ENCODE results near the gene AGBL2.

Gene AGBL2

DNA sequence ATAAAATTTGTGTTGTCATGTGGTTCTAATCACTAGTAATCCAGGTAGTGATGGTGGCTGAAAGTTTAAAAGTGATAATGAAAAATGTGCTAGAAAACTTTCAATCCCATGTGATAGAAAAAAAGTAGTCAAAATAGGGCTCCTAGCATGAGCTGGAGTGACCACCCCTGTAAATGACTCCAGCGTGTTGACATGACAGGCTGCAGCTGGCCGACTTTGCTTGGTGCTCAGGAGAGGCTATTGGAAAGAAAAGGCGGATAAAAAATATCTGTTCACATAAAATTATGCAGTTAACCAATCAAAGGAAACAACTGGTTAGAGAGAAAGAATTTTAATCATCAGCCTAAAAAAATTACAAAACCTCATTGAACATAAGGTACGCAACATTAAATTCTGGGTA lies 55.9 kb downstream of the AGBL2 start:
- TF ChIP-seq, protein P1, sequence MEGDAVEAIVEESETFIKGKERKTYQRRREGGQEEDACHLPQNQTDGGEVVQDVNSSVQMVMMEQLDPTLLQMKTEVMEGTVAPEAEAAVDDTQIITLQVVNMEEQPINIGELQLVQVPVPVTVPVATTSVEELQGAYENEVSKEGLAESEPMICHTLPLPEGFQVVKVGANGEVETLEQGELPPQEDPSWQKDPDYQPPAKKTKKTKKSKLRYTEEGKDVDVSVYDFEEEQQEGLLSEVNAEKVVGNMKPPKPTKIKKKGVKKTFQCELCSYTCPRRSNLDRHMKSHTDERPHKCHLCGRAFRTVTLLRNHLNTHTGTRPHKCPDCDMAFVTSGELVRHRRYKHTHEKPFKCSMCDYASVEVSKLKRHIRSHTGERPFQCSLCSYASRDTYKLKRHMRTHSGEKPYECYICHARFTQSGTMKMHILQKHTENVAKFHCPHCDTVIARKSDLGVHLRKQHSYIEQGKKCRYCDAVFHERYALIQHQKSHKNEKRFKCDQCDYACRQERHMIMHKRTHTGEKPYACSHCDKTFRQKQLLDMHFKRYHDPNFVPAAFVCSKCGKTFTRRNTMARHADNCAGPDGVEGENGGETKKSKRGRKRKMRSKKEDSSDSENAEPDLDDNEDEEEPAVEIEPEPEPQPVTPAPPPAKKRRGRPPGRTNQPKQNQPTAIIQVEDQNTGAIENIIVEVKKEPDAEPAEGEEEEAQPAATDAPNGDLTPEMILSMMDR (IDR thresholded peaks at IDR 0.05; ENCODE audit: control extremely low read depth, extremely low read depth, low read depth, missing control alignments) = no peak
- CTCF ChIA-PET = no interaction called here
- DNase-seq (ENCODE audit: extremely low spot score) = no peak
- POLR2A ChIA-PET = no interaction called here

GRCh38 chr11:47656260-47656885 lies 58.8 kb downstream of the AGBL2 start:
- CTCF ChIA-PET = no interaction called here
- DNase-seq (ENCODE audit: extremely low spot score) = no peak
- POLR2A ChIA-PET = no interaction called here
- TF ChIP-seq, protein P1 (IDR thresholded peaks at IDR 0.05; ENCODE audit: control extremely low read depth, extremely low read depth, low read depth, missing control alignments) = no peak

DNA sequence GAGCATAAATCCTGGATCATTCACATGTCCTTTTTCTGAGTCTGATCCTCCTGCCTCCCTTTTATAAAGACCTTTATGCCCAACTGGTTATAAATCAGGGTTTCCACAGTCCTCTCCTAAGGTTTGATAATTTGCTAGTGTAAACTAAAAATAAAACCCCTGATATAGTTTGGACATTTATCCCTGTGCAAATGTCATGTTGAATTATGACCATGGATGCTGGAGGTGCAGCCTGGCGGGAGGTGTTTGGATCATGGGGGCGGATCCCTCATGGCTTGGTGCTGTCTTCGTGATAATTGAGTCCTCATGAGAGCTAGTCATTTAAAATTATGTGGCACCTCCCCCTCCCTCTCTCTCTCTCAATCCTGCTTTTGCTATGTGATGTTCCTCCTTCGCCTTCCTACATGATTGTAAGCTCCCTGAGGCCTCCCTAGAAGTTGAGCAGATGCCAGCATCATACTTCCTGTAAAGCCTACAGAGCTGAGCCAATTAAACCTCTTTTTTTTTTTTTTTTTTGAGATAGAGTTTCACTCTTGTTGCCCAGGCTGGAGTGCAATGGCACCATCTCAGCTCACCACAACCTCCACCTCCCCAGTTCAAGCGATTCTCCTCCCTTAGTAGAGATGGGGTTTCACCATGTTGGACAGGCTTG lies 63.2 kb downstream of the AGBL2 start:
- ChIA-PET CTCF (interaction anchor here (0.7 to 2.0 kb wide), 3 partner anchors 8 to 78 kb away, joined by 3 to 7 read pairs (median 3); no protein-coding TSS in a partner anchor), POLR2A (interaction anchor here (0.7 kb wide), 1 partner anchor 259 kb away, joined by 4 read pairs; no protein-coding TSS in a partner anchor)
- TF ChIP-seq, protein P1 (IDR thresholded peaks at IDR 0.05; ENCODE audit: control extremely low read depth, extremely low read depth, low read depth, missing control alignments) = no peak
- DNase-seq (ENCODE audit: extremely low spot score) = no peak

DNA sequence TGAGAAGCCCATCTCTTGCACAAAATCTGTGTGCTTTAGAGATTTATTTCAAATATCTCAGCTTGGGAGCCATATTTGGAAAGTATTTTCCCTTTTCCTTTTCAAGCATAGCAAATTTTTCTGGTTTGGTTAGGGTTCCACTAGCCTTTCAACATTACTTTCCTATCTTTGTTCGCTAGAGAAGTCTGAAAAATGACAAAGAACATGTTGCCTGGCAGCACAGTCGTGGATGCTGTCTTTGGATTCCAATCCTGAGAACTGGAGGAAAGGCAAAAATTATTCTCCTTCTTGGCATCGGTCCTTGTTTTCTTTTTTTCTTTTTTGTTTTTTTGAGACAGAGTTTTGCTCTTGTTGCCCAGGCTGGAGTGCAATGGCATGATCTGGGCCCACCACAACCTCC lies 65.9 kb downstream of the AGBL2 start:
- DNase-seq (ENCODE audit: extremely low spot score) = no peak
- ChIA-PET POLR2A (no interaction called here), CTCF (interaction anchor here (1.6 kb wide), 1 partner anchor 16 kb away, joined by 5 read pairs; no protein-coding TSS in a partner anchor)

GRCh38 chr11:47646019-47646418 lies 69.2 kb downstream of the AGBL2 start:
- TF ChIP-seq, protein P1 (IDR thresholded peaks at IDR 0.05; ENCODE audit: control extremely low read depth, extremely low read depth, low read depth, missing control alignments) = no peak
- POLR2A ChIA-PET = no interaction called here
- CTCF ChIA-PET = no interaction called here
- no peak for DNase-seq (ENCODE audit: extremely low spot score)

More for the DNA sequence above, 65.9 kb downstream of the AGBL2 start:
- TF ChIP-seq, protein P1 (IDR thresholded peaks at IDR 0.05; ENCODE audit: control extremely low read depth, extremely low read depth, low read depth, missing control alignments) = no peak

DNA sequence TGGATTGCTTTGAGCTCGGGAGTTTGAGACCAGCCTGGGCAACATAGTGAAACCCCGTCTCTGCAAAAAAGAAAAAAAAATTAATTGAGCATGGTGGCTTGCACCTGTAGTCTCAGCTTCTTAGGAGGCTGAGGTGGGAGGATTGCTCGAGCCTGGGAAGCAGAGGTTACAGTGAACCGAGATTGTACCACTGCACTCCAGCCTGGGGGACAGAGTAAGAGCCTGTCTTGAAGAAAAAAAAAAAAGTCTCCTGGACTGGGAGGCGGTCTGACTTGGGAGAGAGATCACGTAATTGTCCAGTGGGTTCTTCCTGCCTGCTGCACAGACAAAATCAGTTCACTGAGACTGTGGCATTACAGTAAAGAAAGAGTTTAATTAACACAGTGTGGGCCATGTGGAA lies 69.7 kb downstream of the AGBL2 start:
- ChIA-PET CTCF (no interaction called here), POLR2A (no interaction called here)
- TF ChIP-seq, protein P1 (IDR thresholded peaks at IDR 0.05; ENCODE audit: control extremely low read depth, extremely low read depth, low read depth, missing control alignments) = no peak
- DNase-seq (ENCODE audit: extremely low spot score) = no peak

Data from GM10248 (cell line).